NOMO-1 treated with dmso at 0.1 percent for 144 hours (cell line): ENCODE results near the gene AP5M1.
"Not testable (repeated sequence)": the region's sequence is repeated elsewhere in the genome, so short reads cannot be mapped to it uniquely, and the experiment has no call there.

Experiments
- DNase-seq: peaks from one replicate; lab custom pipeline; 2025; ENCODE audit not compliant: unreplicated experiment; lab: John Stamatoyannopoulos, UW

Gene AP5M1

DNA sequence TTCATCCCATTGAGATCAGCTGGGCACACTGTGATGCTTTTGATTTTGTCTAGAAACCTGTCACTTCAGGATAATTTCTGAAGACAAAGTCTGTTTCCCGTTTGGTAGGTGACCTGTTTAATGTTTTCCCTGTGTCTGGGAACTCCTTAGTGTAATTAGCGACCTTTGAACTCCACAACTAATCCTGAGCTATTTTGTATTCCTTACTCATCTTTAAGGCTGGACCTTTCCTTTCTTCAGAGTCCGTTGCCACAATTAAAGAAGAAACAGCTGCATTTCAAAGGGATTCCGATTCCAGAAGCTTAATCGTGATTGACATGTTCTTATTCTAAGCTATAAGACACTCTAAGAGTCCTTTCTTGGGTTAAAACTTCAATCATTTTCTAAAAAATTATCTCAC lies 22.0 kb downstream of the AP5M1 start:
- DNase-seq: no peak

DNA sequence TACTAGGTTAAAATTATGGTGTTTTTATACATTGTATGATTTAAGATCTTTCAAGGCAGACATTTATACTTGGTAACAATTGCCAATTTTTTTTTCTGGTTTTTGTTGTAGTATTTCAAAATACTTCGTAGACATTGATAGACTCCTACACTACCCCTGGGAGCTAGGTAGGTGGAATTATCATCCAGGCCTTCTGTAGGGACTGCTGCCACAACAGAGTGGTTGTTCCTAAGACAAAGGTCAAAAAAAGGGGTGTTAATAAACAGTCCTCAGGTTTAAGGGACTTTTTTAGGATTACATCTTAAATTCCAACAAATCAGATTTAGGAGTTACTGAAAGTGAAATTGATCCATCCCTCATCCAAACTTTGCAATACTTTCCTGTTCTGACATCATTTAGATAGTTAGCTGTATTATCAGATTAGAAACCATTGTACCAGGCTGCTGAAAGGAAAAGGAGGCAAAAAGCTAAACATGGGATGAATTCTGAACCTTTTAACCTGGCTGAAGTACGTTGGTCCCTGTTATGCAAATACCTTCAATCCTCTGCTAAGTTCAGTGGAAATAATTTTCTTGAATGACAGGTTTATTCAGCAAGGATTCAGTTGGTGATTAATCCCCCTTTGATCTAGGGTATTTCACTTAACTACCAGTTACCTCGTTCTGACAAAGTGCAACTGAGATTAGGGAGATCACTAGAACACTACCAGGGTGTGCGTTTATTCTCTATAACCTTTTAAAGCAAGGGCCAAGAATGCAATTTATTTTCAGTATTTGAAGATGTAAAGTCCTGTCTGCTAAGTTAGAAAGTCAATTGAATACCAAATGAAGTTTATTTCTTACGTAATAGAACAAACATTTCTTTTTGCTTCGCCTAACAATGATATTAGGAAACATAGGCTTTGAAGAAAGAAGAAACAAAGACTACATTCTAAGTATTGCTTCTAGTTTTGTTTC lies 23.2 kb downstream of the AP5M1 start:
- no peak for DNase-seq

DNA sequence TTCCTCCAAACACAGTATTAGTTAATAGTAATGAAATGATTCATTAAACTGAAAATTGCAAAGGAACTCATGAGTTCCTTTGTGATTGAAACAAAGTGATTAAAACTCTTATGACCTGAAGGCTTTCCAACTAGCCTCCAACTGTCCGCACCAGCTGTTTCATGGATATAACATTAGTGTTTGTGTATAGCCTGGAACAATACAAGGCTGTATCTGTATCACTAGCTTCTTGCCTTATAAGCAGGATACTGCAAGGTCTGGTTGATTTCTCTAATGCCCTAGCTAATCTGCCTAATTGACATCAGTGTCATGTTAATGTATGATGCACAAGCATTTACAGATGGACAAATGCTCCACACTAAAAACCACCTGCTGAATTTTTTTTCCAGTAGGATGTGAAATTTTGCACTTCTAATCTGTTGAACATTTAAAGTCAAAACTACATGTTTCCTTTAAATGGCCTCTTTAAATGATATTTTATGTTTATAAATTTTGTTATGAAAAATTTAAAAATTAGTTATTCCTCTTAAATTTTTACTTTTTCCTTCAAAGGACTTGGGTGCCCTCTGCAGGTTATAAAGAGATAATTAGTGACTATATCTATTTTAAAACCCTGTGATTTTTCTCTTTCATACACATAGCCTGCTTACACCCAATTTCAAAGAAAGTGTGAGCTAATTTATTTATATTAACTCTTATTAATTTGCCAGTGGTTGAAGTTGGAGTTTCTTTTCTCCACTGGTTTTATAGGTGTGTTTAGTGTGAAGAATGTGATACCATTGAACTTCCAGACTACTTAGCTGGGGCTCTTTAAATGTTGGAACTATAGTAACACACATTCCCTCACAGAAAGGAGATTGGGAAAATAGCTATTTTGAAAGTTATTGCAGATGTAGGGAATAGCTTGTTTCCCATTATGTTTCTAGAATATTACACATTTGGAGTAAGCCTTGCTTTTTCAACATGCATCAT lies 25.4 kb downstream of the AP5M1 start:
- no peak for DNase-seq

DNA sequence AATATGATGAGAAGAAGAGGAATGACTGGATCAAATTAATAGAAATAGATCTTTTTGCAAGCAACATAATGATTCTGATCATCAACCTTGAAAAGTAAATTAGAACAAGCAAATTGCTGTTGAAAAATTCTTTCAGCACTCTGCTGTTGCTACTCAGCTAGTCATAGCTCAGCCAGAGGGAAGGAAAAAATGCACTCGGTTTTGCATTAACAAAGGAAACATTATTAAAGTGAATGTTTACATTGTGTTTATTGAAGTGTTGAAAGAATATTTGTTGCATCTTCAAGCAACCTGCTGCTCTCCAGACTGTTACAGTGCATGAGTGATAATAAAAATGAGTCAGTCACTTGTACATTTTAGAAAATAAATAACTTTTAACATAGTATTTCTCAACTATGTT lies 26.5 kb downstream of the AP5M1 start:
- DNase-seq: no peak

DNA sequence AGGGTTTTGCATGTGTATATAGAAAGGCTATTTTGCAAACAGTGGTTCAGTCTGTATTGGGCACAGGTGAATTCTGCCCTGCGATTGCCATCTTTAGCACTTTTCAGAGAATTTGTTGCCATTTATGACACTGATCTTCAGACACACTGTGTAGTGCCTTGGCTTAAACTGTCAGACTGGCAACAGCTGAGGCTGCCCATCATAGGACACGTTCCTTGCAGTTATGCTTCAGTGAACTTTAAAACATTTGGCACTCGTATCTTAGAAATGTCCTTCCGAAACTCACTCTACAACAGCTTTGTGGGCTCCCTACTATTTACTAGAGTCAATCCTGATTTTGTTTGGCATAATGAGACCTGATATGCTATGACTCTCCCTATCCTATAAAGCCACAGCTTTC lies 29.1 kb downstream of the AP5M1 start:
- DNase-seq: no peak

DNA sequence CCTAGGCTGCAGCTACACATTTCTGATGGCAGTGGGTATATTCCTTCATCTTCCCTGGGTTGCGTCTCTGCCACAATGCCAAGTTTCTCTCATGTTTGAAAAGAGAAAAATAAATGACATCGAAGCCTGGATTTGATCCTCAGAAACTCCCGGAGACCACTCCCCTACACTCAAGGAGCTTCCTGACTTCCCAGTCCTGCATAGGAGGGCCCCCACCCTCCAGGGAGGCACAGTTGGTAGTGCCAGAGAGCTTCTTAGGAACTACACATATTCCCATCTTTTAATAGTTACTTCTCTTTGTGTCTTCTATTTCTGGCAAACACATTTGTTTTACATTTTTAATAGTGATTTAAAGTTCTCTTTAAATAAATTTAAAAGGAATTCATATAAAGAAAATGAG lies 30.7 kb downstream of the AP5M1 start:
- no peak for DNase-seq

DNA sequence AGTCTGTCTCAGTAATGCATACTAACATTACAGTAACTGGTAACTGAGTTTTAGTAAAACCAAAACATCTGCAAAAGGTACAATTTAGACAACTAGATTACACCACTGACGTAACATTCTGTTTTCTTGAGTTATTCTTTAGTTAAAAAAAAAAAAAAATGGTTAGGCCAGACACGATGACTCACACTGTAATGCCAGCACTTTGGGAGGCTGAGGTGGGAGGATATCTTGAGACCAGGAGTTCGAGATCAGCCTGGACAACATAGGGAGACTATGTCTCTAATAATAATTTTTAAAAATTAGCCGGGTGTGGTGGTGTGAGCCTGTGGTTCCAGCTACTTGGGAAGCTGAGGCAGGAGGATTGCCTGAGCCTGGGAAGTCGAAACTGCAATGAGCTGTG lies 34.1 kb downstream of the AP5M1 start:
- DNase-seq: no peak

DNA sequence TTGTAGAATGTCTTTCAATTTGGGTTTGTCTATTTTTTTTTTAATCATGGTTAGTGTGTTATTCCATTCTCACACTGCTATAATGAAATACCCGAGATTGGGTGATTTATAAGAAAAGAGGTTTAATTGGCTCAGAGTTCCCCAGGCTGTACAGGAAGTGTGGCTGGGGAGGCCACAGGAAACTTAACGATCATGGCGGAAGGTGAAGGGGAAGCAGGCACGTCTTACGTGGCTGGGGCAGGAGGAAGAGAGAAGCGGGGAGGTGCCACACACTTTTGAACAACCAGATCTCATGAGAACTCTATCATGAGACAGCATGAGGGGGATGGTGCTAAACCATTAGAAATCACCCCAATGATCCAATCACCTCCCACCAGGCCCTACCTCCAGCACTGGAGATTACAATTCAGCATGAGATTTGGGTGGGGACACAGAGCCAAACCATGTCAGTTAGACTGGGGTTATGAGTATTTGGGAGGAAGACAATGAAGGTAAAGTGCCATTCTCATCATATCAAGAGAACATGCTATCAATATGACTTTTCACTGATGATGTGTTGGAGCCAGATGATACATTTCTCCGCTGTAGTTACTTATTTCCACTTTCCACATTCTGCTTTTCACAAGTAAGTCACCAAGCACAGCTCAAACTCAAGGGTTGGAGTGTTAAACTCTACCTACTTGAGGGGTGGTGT lies 45.8 kb downstream of the AP5M1 start:
- DNase-seq: no peak

DNA sequence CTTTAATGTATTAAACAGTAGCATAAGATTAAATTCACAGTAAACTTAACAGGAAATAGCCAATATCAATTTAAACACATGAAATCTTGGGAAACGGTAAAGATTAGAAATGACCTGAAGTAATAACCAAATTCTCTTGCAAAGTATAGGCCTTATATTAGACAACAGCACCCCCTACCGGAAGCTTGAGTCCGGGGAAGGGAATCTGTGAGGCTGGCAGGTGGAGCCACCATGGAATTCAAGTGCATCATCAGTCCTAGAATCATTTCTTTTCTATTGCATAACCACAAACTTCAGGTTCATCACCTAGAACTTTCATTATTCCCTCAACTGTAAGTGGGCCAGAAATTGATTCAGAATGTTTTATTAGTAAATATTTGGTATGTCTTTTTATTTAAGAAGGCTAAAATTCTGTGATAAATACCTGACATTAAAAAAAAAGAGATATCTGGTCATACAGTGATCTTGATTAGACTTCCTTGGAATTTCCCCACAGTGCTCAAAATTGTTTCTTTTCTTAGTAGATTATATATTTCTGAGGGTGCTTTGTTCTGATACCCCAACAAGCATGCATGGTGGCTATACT lies 48.6 kb downstream of the AP5M1 start:
- peak; percentile 42 for DNase-seq

DNA sequence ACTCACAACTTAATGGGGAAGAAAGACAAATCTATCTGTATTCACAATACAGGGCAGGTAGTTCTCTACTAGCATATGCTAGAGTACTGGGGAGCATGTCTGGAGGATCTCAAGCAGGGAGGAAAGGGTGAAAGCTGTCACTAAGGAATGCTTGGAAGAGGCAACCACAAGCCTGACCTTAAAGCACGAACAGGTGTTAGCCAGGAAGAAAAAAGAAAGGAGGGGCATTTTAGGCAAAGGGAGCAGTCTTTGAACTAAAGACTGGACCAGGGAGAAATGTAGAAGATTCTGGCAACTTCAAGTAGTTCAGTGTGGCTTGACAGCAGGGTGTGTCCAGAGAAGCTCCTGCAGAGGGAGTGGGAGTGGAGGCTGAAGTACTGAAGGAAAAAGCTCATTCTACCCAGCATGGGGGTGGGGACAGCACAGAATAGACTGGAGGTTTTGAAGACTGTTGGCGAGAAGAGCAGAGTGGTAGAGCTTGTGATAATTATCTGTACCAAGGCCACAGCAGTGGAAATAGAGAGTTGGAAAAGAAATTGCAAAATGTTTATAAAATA lies 50.9 kb downstream of the AP5M1 start:
- DNase-seq: no peak

DNA sequence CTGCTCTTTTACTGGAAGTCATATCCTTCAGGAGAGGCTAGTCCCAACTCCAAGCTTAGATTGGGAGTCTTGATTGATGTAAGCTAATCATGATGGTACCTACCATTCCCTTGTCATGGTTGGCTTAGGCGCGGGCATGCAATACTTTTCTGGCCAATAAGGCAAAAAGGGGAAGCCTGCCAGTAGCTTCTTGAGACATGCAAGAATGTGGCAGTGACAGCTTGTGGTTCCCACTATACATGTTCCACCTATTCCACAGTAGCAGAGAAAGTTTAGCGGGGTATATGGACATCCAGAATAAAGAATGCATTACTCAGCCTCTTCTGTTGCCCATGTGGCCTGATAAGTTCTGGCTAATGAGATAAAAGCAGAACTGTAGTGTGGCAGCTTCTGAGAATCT lies 55.0 kb downstream of the AP5M1 start:
- DNase-seq: peak; percentile 24

DNA sequence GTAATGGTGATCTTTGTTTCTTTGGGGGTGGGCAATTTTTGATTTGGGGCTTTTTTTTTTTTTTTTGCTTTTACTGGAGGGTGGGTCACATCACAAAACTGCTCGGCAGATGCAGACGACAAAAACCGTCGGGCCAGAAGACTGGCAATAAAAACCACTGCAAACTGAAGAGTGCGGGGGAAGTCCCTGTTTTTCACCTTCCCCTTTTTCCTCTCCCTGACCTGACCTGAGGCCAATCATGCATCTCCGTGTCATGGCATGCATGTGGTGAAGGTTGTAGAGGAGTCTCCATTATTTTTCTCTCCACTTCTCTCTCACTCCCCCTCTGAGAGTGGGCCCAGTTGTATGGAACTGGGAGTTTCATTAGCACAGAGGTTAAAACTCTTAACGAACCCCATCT lies 57.5 kb downstream of the AP5M1 start:
- DNase-seq: peak; percentile 33

DNA sequence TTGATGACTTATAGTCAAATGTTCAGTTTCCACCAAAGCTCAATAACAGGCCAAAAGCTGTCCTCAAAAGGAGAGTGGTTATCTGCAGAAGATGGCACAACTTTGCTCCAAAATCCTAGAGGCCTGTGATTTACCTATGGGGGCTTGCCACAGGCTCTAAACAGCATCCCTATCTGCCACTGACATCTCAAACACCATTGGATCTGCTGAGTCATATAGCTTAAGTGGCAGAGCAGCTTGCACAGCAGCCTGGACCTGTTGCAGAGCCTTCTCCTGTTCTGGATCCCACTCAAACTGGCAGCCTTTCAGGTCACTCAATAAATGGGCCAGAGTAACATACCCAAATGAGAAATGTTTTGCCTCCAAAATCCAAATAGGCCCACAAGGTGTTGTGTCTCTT lies 61.1 kb downstream of the AP5M1 start:
- DNase-seq: no peak

DNA sequence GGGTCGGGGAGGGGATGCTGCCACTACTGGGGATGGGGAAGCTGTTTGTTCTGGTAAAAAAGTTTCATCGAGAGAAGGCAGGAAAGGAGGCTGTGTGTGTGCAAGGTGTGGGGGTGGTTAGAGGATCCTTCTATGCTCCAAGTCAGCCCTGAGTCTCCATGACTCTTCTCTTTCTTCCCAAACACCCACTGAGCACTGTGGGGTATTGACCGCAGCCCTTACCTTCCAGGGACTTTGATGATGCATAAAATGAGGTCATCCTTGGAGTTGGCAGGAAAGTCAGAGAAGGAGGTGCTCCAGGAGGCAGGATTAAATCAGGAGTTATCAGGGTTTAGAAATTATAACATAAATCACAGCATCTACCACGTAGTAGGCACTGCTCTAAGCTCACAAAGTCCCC lies 63.7 kb downstream of the AP5M1 start:
- not testable (repeated sequence) for DNase-seq

DNA sequence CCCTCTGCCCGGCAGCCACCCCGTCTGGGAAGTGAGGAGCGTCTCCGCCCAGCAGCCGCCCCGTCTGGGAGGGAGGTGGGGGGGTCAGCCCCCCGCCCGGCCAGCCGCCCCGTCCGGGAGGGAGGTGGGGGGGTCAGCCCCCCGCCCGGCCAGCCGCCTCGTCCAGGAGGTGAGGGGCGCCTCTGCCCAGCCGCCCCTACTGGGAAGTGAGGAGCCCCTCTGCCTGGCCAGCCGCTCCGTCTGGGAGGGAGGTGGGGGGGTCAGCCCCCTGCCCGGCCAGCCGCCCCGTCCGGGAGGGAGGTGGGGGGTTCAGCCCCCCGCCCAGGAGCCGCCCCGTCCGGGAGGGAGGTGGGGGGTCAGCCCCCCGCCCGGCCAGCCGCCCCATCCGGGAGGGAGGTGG lies 65.0 kb downstream of the AP5M1 start:
- DNase-seq: not testable (repeated sequence)

DNA sequence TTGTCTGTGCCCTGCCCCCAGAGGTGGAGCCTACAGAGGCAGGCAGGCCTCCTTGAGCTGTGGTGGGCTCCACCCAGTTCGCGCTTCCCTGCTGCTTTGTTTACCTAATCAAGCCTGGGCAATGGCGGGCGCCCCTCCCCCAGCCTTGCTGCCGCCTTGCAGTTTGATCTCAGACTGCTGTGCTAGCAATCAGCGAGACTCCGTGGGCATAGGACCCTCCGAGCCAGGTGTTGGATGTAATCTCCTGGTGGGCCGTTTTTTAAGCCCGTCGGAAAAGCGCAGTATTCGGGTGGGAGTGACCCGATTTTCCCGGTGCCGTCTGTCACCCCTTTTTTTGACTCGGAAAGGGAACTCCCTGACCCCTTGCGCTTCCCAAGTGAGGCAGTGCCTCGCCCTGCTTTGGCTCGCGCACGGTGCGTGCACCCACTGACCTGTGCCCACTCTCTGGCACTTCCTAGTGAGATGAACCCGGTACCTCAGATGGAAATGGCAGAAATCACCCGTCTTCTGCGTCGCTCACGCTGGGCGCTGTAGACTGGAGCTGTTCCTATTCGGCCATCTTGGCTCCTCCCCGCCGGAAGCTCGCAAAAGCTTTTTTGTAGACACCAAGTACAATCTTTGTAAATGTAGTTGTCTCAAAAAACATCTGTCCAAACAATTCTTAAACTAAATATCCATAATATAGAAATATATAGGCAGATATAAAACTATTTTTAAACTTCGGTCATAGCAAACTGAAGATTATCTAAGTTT lies 75.0 kb downstream of the AP5M1 start:
- not testable (repeated sequence) for DNase-seq

DNA sequence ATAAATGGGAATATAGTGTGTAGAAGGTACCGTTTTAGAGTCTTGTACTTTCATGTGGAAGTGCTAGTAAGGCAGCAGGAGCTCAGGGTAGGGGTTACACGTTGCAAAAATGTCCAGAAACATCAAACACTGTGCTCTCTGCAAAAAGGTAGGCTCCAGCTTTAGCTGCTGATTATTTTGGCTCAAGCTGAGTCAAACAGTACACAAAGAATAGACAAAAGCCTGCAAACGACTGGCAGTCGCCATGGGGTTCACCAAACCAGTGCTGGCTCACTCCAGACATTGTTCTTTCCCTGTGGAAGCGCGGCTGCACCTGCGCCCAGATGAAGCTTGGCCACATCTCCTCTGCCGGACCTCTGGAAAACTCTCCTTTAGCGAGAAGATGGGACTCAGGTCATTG lies 76.3 kb downstream of the AP5M1 start:
- DNase-seq: no peak

DNA sequence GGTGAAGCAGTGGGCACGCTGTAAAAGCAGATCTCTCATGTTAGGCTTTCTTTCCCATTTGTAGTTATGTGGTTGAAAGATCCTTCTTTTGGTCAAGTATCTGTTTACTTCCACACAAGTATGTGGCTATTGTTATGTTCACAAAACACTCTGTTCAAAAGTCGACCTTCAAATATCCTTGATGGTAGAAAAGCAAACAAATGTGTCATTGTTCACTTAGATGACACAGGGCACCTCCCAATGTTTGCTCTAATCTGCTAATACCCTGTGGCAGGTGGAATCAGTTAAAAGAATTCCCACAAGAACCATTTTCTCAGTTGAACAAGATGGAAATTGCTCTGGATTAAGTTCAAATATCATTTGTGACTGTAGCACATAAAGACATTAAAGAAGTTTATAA lies 78.0 kb downstream of the AP5M1 start:
- no peak for DNase-seq
